Tibial nerve (tissue), 4 donors: ENCODE results near the gene YTHDF1. TPM values are rescaled to one million over a fixed set of nuclear protein-coding genes. Genes with fewer than 3 reads are reported as not detected.
A peak's percentile ranks its signal among the peaks of the same experiment; 100 is the strongest.

Experiments used
- DNase-seq, 2 donors: peaks; one replicate each; pipeline ENCODE4 v3.0.0-alpha.2; 2019; ENCODE audit warnings: low spot score in 2 of 2
- H3K27ac ChIP-seq, 4 donors: fragments of 200-600 bp; sonication (generic) in 3 of 4; one replicate each; pipeline ENCODE4 v1.5.1; 2017 to 2019; ENCODE audit warnings: mild to moderate bottlenecking in 1 of 4
- H3K27me3 ChIP-seq, 2 donors: fragments of 200-600 bp; sonication (generic) in 1 of 2; one replicate each; pipeline versions ENCODE4 v1.5.1 to v1.6.0; 2017 to 2019
- H3K36me3 ChIP-seq, 3 donors: fragments of 200-600 bp; sonication (generic); one replicate each; pipeline ENCODE4 v1.5.1; 2018 to 2019
- H3K4me1 ChIP-seq, 4 donors: fragments of 200-600 bp; sonication (generic) in 3 of 4; one replicate each; pipeline ENCODE4 v1.5.1; 2017 to 2019
- H3K4me3 ChIP-seq, 4 donors: fragments of 200-600 bp; sonication (generic) in 3 of 4; one replicate each; pipeline ENCODE4 v1.5.1; 2017 to 2019; ENCODE audit warnings: mild to moderate bottlenecking in 1 of 4, moderate library complexity in 1 of 4
- H3K9me3 ChIP-seq, 4 donors: fragments of 200-600 bp; sonication (generic) in 3 of 4; one replicate each; pipeline ENCODE4 v1.5.1; 2017 to 2019
- CTCF ChIP-seq, 5 experiments: fragments of 200-600 bp in 3 of 5; fragments of 450-650 bp in 2 of 5; sonication (generic) in 3 of 5; IDR thresholded peaks; one replicate each; pipeline ENCODE4 v1.5.1; 2016 to 2019; ENCODE audit warnings: antibody characterized with exemption in 5 of 5, mild to moderate bottlenecking in 3 of 5, moderate library complexity in 2 of 5
- EP300 ChIP-seq, 2 donors: sonication (generic); formaldehyde crosslinking; IDR thresholded peaks; one replicate each; pipeline ENCODE4 v1.6.1; 2017; ENCODE audit warnings: antibody characterized with exemption in 2 of 2, mild to moderate bottlenecking in 1 of 2
- POLR2A ChIP-seq, 2 donors: fragments of 450-650 bp; IDR thresholded peaks; one replicate each; pipeline ENCODE4 v1.6.1; 2017; ENCODE audit warnings: antibody characterized with exemption in 2 of 2, mild to moderate bottlenecking in 2 of 2, moderate library complexity in 2 of 2
- WGBS, 2 donors: methylation state at CpG; one replicate each; pipeline ENCODE4 v1.1.5; 2018; 5-methylcytosine and 5-hydroxymethylcytosine counted together
- total RNA-seq, 4 donors: library from RNA; depleted of rRNA; stranded (reverse); fragments of >200 nt; gene quantifications; one replicate each; pipeline ENCODE4 v1.1.0, GENCODE V29; 2016

YTHDF1 gene
- total RNA-seq, 4 donors from 2014 or later, result 20.7 to 25.5 (median 23.3) TPM

DNA sequence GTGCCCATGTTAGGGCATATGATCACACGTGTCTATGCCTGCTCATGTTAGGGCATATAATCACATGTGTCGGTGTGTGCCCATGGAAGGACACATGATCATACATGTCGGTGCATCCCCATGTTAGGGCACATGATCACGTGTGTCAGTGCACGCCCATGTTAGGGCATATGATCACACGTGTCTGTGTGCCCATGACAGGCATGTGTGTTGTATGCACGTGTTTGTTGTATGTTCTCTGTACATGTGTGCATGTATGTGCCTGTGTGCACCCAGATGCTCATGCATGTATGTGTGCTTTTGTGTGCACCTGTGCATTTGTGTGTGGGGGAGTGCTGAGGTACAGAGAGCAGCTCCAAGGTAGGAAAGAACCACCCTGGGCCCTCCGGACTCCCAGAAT, 29.8 kb downstream of the YTHDF1 start:
- no peaks in the 10 kb centered on the region for H3K4me1 ChIP-seq
- no peaks in the 10 kb centered on the region for H3K9me3 ChIP-seq
- peaks cover 0 to 28% of the 10 kb centered on the region in 2 donors for H3K27me3 ChIP-seq
- WGBS, 2 donors, result 92 to 94% methylated on average over 8 of the region's 8 CpGs
- no peaks in the 10 kb centered on the region for H3K36me3 ChIP-seq
- H3K27ac ChIP-seq, result no peak overlapping the region
- no peak for DNase-seq
- no peak overlapping the region for H3K4me3 ChIP-seq
- TF ChIP-seq CTCF (IDR thresholded peaks at IDR 0.05), result no peak
- TF ChIP-seq POLR2A (IDR thresholded peaks at IDR 0.05), result no peak
- no peak for TF ChIP-seq EP300 (IDR thresholded peaks at IDR 0.05)

- peaks cover 0 to 36% of the 10 kb centered on the region in 2 donors for H3K27me3 ChIP-seq
- H3K27ac ChIP-seq, result no peak overlapping the region
- WGBS, 2 donors, result 93% methylated on average over 21 of the region's 21 CpGs
- DNase-seq, result no peak
- H3K36me3 ChIP-seq, result no peaks in the 10 kb centered on the region
- H3K4me3 ChIP-seq, result no peak overlapping the region
- H3K9me3 ChIP-seq, result no peaks in the 10 kb centered on the region
- TF ChIP-seq CTCF (IDR thresholded peaks at IDR 0.05), result no peak
- no peaks in the 10 kb centered on the region for H3K4me1 ChIP-seq
Measured at GRCh38 chr20:63185215-63185796, 30.6 kb downstream of the YTHDF1 start.

- Histone ChIP-seq H3K27me3 (peaks cover 6 to 51% of the 10 kb centered on the region in 2 donors), H3K9me3 (no peaks in the 10 kb centered on the region), H3K27ac (no peak overlapping the region), H3K36me3 (no peaks in the 10 kb centered on the region), H3K4me1 (peaks cover 0 to 14% (median 7%) of the 10 kb centered on the region in 4 donors), H3K4me3 (no peak overlapping the region)
- WGBS, 2 donors, result 52 to 53% methylated on average over 10 to 12 of the region's 13 CpGs
- DNase-seq, result peak in 1 of 2 donors; percentile 7
- TF ChIP-seq EP300 (IDR thresholded peaks at IDR 0.05), result no peak
- TF ChIP-seq POLR2A (IDR thresholded peaks at IDR 0.05), result no peak
- peak; percentile 42 to 57 (median 54) for TF ChIP-seq CTCF (IDR thresholded peaks at IDR 0.05)
Measured at GRCh38 chr20:63183422-63184146, 32.3 kb downstream of the YTHDF1 start.

DNA sequence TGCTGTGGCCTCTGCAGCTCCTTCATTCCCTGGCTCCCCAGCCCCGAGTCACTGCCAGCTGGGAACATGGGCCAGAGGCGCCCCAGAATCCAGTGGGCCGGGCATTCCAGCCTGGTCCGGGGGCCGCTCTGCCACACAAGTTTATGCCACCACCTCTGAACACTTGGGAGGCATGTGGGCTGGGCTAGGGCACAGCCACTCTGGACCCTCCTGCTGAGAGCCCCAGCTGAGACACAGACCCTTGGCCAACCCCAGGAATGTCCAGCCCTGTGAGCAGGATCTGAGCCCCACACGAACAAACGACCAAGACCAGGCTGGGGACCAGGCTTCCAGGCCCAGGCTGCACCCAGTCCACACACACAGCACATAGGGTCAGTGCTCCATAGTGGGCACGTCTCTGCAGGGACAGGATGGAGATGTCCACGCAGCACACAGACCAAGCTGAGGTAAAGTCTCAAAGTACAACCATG, 33.0 kb downstream of the YTHDF1 start:
- WGBS, 2 donors, result 37 to 91% methylated on average over 4 to 6 of the region's 9 CpGs
- Histone ChIP-seq H3K4me3 (no peak overlapping the region), H3K9me3 (no peaks in the 10 kb centered on the region), H3K27ac (no peak overlapping the region), H3K36me3 (no peaks in the 10 kb centered on the region), H3K4me1 (peaks cover 0 to 20% (median 11%) of the 10 kb centered on the region in 4 donors), H3K27me3 (peaks cover 6 to 57% of the 10 kb centered on the region in 2 donors)
- no peak for DNase-seq
- TF ChIP-seq EP300 (IDR thresholded peaks at IDR 0.05), result no peak
- no peak for TF ChIP-seq POLR2A (IDR thresholded peaks at IDR 0.05)
- TF ChIP-seq CTCF (IDR thresholded peaks at IDR 0.05), result no peak

GRCh38 chr20:63182425-63182824, 33.5 kb downstream of the YTHDF1 start:
- WGBS, 2 donors, result 25 to 55% methylated on average over 5 to 8 of the region's 8 CpGs
- Histone ChIP-seq H3K36me3 (no peaks in the 10 kb centered on the region), H3K27ac (no peak overlapping the region), H3K4me1 (peaks cover 0 to 26% (median 14%) of the 10 kb centered on the region in 4 donors), H3K4me3 (no peak overlapping the region), H3K27me3 (peaks cover 6 to 61% of the 10 kb centered on the region in 2 donors), H3K9me3 (no peaks in the 10 kb centered on the region)
- TF ChIP-seq EP300 (IDR thresholded peaks at IDR 0.05) (no peak), POLR2A (IDR thresholded peaks at IDR 0.05) (no peak), CTCF (IDR thresholded peaks at IDR 0.05) (no peak)
- no peak for DNase-seq
